ENCODE results near the gene CORO7. TPM values are rescaled to one million over a fixed set of nuclear protein-coding genes. Genes with fewer than 3 reads are reported as not detected.

Gene CORO7
- total RNA-seq, 1 donor = 9.9 TPM

DNA sequence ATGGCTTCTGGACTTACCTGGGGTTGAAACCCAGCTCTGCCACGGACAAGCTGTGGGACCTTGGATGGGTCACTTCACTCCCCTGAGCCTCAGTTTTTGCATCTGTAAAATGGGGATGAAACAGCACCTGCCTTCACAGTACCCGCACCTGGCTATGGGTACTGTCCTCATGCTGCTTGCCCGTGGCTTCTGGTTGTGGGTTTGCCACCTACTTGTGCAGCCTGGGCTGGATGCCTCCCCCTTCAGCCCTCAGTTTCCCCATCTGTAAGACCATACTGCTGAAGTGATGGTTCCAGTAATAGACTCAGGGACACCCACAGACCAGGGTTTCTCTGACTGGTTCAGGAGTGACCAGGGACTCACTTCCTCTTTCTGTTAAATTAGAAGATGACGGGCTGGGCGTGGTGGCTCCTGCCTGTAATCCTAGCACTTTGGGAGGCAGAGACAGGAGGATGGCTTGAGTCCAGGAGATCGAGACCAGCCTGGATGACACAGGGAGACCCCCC, 91.1 kb downstream of the CORO7 start:
- H3K4me3 ChIP-seq (ENCODE audit: low read depth, low read length) = no peak overlapping the region
- DNase-seq (ENCODE audit: low read depth) = no peak
- no peak for TF ChIP-seq CTCF (IDR thresholded peaks at IDR 0.05; ENCODE audit: insufficient read depth, low read depth, low read length)

GRCh38 chr16:4324492-4325252, 91.7 kb downstream of the CORO7 start:
- H3K4me3 ChIP-seq (ENCODE audit: low read depth, low read length) = no peak overlapping the region
- no peak for DNase-seq (ENCODE audit: low read depth)
- no peak for TF ChIP-seq CTCF (IDR thresholded peaks at IDR 0.05; ENCODE audit: insufficient read depth, low read depth, low read length)

- TF ChIP-seq CTCF (IDR thresholded peaks at IDR 0.05; ENCODE audit: insufficient read depth, low read depth, low read length) = no peak
- peak; percentile 78 for DNase-seq (ENCODE audit: low read depth)
- peak overlapping the region; percentile 19 for H3K4me3 ChIP-seq (ENCODE audit: low read depth, low read length)
Observed at GRCh38 chr16:4323845-4324488, 92.4 kb downstream of the CORO7 start.

GRCh38 chr16:4323071-4323844, 93.1 kb downstream of the CORO7 start:
- no peak overlapping the region for H3K4me3 ChIP-seq (ENCODE audit: low read depth, low read length)
- DNase-seq (ENCODE audit: low read depth) = no peak
- no peak for TF ChIP-seq CTCF (IDR thresholded peaks at IDR 0.05; ENCODE audit: insufficient read depth, low read depth, low read length)

DNA sequence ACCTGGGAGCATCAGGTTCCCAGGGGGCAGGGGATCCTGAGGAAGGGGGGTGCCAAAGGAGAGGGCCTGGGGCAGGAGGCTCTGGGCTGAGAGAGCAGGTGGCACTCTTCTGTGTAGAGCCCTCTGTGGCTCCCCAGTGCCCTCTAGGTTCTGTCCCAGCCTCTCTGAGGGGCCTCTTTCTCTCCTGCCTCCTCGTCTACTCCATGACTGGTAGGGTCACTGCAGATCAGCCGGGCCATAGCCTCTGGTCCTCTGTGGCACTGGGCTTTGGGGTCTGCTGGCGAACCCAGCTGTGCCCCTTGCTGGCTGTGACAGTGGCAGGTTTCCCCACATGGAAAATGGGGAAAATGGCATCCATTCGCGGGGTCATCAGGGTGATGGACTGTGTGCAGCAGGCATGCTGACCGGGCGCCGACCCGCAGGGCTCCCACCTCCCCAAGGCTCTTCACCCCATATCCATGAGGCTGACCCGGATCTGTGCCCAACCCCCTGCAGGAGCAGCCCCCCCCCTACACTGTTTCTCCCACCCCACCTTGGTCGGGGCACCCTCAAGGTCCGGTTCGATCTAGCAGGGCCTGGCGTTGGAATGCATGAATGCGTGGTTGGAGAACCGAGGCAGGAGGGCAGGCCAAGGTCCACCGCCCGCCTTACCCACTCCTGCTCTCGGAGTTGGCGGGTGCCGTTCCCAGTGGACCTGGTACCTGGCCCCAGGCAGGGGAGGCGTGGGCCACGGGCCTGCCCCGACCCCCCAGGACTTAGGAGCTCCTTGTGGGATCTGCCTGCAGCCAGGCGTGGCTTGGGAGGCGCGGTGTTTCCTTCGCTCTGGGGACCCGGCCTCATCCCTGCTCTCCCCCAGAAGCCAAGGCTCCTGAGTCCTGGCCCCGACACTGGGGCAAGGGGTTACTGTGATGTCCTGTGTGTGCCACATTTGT, 94.0 kb downstream of the CORO7 start:
- no peak for DNase-seq (ENCODE audit: low read depth)
- no peak overlapping the region for H3K4me3 ChIP-seq (ENCODE audit: low read depth, low read length)
- no peak for TF ChIP-seq CTCF (IDR thresholded peaks at IDR 0.05; ENCODE audit: insufficient read depth, low read depth, low read length)
